ENCODE measurements around the gene VPS35.
"Not testable (repeated sequence)": the region's sequence is repeated elsewhere in the genome, so short reads cannot be mapped to it uniquely, and the experiment has no call there.

The VPS35 gene

GRCh38 chr16:46649588-46650253 lies 39.3 kb downstream of the VPS35 start:
- H3K4me3 ChIP-seq (ENCODE audit: low read length), result peak overlapping the region; percentile 66
- H3K4me2 ChIP-seq (ENCODE audit: low read length), result peak overlapping the region; percentile 83
- H3K36me3 ChIP-seq (ENCODE audit: insufficient read depth, low read length), result no peaks in the 10 kb centered on the region
- H3K9me3 ChIP-seq (replicated peaks; ENCODE audit: low read length), result no peaks in the 10 kb centered on the region
- H3K4me1 ChIP-seq (ENCODE audit: control insufficient read depth, insufficient read depth, low read length), result peaks cover 15% of the 10 kb centered on the region
- no peaks in the 10 kb centered on the region for H3K27me3 ChIP-seq (ENCODE audit: control insufficient read depth, insufficient read depth, low read length)
- peak overlapping the region; percentile 76 for H3K9ac ChIP-seq (ENCODE audit: low read depth, low read length)

- Histone ChIP-seq H3K27me3 (ENCODE audit: control insufficient read depth, insufficient read depth, low read length) (no peaks in the 10 kb centered on the region), H3K9ac (ENCODE audit: low read depth, low read length) (no peak overlapping the region), H3K4me3 (ENCODE audit: low read length) (no peak overlapping the region), H3K36me3 (ENCODE audit: insufficient read depth, low read length) (no peaks in the 10 kb centered on the region), H3K9me3 (replicated peaks; ENCODE audit: low read length) (no peaks in the 10 kb centered on the region), H3K4me2 (ENCODE audit: low read length) (peak overlapping the region; percentile 83), H3K4me1 (ENCODE audit: control insufficient read depth, insufficient read depth, low read length) (peaks cover 15% of the 10 kb centered on the region)
These were observed 40.3 kb downstream of the VPS35 start for GRCh38 chr16:46648656-46649055.

DNA sequence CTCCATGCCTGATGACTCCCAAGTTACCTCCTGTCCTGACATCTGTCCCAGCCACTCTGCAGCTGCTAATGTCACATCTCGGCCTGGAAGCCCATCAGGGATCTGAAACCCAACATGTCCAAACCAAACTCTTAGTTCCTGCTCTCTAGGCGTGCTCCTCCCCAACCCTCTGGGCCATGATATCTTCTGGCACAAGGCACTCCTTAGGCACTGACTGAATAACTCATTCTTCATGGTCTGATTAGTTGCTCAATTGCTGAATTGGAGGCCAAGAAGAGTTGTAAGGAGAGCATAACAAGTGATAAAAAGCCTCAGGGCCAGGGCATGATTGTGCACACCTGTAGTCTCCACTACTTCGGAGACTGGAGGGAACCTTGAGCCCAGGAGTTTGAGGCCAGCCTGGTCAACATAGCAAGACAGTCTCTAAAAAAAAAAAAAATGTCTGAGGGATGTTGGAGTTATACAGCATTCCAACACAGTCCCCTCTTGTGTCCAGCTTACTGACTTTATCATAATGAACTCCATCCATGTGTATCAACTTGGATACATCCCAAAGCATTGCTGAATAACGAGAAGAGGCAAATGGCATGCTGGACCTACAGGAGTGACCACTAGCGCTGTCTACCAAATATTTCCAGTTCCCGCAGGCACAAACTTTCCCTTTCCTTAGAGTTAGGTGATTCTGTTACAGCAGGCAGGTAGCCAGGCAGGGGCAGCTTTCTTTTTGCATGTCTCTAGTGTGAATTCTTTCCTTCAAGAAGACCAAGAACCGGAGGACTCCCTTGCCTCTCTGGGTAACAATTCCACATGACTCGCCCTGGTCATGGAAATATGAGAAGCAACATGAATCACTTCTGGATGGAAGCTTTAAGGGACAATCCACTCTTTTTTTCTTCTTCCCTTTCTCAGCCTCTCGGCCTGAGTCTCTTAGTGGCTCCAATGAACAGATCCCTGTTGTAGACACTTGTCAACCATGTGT lies 49.7 kb downstream of the VPS35 start:
- H3K27me3 ChIP-seq (ENCODE audit: control insufficient read depth, insufficient read depth, low read length), result no peaks in the 10 kb centered on the region

GRCh38 chr16:46632778-46633733 lies 55.9 kb downstream of the VPS35 start:
- Histone ChIP-seq H3K9me3 (replicated peaks; ENCODE audit: low read length) (no peaks in the 10 kb centered on the region), H3K36me3 (ENCODE audit: insufficient read depth, low read length) (no peaks in the 10 kb centered on the region), H3K27me3 (ENCODE audit: control insufficient read depth, insufficient read depth, low read length) (no peaks in the 10 kb centered on the region), H3K4me2 (ENCODE audit: low read length) (no peak overlapping the region), H3K4me1 (ENCODE audit: control insufficient read depth, insufficient read depth, low read length) (peaks cover 4% of the 10 kb centered on the region), H3K9ac (ENCODE audit: low read depth, low read length) (no peak overlapping the region), H3K4me3 (ENCODE audit: low read length) (no peak overlapping the region)

More for the DNA sequence above, 49.7 kb downstream of the VPS35 start:
- Histone ChIP-seq H3K36me3 (ENCODE audit: insufficient read depth, low read length) (no peaks in the 10 kb centered on the region), H3K9ac (ENCODE audit: low read depth, low read length) (no peak overlapping the region), H3K9me3 (replicated peaks; ENCODE audit: low read length) (no peaks in the 10 kb centered on the region), H3K4me1 (ENCODE audit: control insufficient read depth, insufficient read depth, low read length) (no peaks in the 10 kb centered on the region), H3K4me2 (ENCODE audit: low read length) (no peak overlapping the region), H3K4me3 (ENCODE audit: low read length) (no peak overlapping the region)

GRCh38 chr16:46629331-46630219 lies 59.4 kb downstream of the VPS35 start:
- Histone ChIP-seq H3K4me2 (ENCODE audit: low read length) (peak overlapping the region; percentile 66), H3K9ac (ENCODE audit: low read depth, low read length) (peak overlapping the region; percentile 59), H3K4me3 (ENCODE audit: low read length) (peak overlapping the region; percentile 50)

GRCh38 chr16:46627746-46628145 lies 61.2 kb downstream of the VPS35 start:
- H3K4me2 ChIP-seq (ENCODE audit: low read length), result no peak overlapping the region
- no peaks in the 10 kb centered on the region for H3K9me3 ChIP-seq (replicated peaks; ENCODE audit: low read length)
- H3K4me3 ChIP-seq (ENCODE audit: low read length), result no peak overlapping the region
- no peak overlapping the region for H3K9ac ChIP-seq (ENCODE audit: low read depth, low read length)
- H3K27me3 ChIP-seq (ENCODE audit: control insufficient read depth, insufficient read depth, low read length), result no peaks in the 10 kb centered on the region
- H3K36me3 ChIP-seq (ENCODE audit: insufficient read depth, low read length), result no peaks in the 10 kb centered on the region
- H3K4me1 ChIP-seq (ENCODE audit: control insufficient read depth, insufficient read depth, low read length), result peaks cover 4% of the 10 kb centered on the region

More at GRCh38 chr16:46629331-46630219, 59.4 kb downstream of the VPS35 start:
- no peaks in the 10 kb centered on the region for H3K9me3 ChIP-seq (replicated peaks; ENCODE audit: low read length)
- no peaks in the 10 kb centered on the region for H3K36me3 ChIP-seq (ENCODE audit: insufficient read depth, low read length)
- H3K4me1 ChIP-seq (ENCODE audit: control insufficient read depth, insufficient read depth, low read length), result peaks cover 4% of the 10 kb centered on the region
- H3K27me3 ChIP-seq (ENCODE audit: control insufficient read depth, insufficient read depth, low read length), result no peaks in the 10 kb centered on the region

DNA sequence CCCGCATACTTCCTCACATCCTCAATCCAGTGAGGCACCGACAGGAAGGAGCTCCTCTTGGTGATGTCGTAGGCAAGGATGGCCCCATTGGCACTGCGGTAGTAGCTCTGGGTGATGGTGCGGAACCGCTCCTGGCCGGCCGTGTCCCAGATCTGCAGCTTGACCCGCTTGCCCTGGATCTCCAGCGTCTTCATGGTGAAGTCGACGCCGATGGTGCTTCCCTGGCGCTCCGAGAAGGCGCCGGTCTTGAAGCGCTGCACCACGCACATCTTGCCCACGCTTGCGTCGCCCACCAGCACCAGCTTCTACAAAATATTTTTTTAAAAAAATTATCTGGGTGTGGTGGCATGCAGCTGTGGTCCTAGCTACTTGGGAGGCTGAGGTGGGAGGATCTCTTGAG lies 62.3 kb downstream of the VPS35 start:
- not testable (repeated sequence) for H3K27me3 ChIP-seq (ENCODE audit: control insufficient read depth, insufficient read depth, low read length); H3K4me1 ChIP-seq (ENCODE audit: control insufficient read depth, insufficient read depth, low read length); H3K9ac ChIP-seq (ENCODE audit: low read depth, low read length); H3K9me3 ChIP-seq (replicated peaks; ENCODE audit: low read length); H3K36me3 ChIP-seq (ENCODE audit: insufficient read depth, low read length); H3K4me2 ChIP-seq (ENCODE audit: low read length); H3K4me3 ChIP-seq (ENCODE audit: low read length)

GRCh38 chr16:46624862-46625261 lies 64.1 kb downstream of the VPS35 start:
- H3K4me1 ChIP-seq (ENCODE audit: control insufficient read depth, insufficient read depth, low read length); H3K9ac ChIP-seq (ENCODE audit: low read depth, low read length); H3K4me2 ChIP-seq (ENCODE audit: low read length); H3K4me3 ChIP-seq (ENCODE audit: low read length); H3K27me3 ChIP-seq (ENCODE audit: control insufficient read depth, insufficient read depth, low read length); H3K9me3 ChIP-seq (replicated peaks; ENCODE audit: low read length); H3K36me3 ChIP-seq (ENCODE audit: insufficient read depth, low read length): not testable (repeated sequence)

DNA sequence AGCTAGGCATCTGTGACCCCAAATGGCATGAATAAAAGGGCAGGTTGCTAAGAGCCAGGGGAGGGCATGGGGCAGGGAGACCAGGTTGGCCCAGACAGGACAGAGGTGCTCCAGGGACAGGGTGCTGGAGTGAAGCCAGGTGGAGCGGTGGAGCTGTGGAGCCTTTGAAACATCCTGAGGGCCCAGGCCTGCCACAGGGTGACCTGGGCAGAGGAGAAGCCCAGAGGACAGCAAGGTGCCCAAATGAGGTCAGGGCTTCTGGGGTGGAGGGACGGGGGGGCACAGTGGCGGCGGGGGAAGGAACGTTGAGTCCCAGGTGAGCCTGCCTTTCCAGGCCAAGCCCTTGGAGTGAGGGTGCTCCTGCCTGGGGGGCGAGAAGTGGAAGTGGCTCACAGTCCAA lies 65.3 kb downstream of the VPS35 start:
- H3K27me3 ChIP-seq (ENCODE audit: control insufficient read depth, insufficient read depth, low read length); H3K36me3 ChIP-seq (ENCODE audit: insufficient read depth, low read length); H3K9me3 ChIP-seq (replicated peaks; ENCODE audit: low read length); H3K4me2 ChIP-seq (ENCODE audit: low read length); H3K4me1 ChIP-seq (ENCODE audit: control insufficient read depth, insufficient read depth, low read length); H3K4me3 ChIP-seq (ENCODE audit: low read length); H3K9ac ChIP-seq (ENCODE audit: low read depth, low read length): not testable (repeated sequence)

DNA sequence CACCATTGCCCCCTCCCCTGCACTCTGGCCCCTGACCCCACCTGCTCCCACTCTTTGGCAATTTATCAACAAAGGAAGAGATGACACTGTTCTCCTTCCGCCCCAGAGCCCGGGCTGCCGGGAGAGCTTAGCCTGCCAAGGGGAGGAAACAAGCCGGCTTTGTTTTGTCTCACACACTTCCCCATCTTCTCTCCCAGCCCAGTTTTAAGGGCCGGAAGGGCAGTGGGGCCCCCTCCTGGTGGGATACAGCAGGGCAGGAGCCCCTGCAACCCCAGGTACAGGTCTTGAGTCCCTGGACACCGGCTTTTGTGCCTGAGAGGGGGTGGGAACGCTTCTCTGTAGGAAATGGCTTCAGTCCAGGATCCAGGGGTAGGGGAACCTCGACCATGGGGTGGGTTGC lies 65.7 kb downstream of the VPS35 start:
- not testable (repeated sequence) for H3K9me3 ChIP-seq (replicated peaks; ENCODE audit: low read length); H3K36me3 ChIP-seq (ENCODE audit: insufficient read depth, low read length); H3K27me3 ChIP-seq (ENCODE audit: control insufficient read depth, insufficient read depth, low read length); H3K4me3 ChIP-seq (ENCODE audit: low read length); H3K4me1 ChIP-seq (ENCODE audit: control insufficient read depth, insufficient read depth, low read length); H3K9ac ChIP-seq (ENCODE audit: low read depth, low read length); H3K4me2 ChIP-seq (ENCODE audit: low read length)

All from skeletal muscle satellite cell (primary cell).